Measurements from ENCODE around the gene MTG1.

DNA sequence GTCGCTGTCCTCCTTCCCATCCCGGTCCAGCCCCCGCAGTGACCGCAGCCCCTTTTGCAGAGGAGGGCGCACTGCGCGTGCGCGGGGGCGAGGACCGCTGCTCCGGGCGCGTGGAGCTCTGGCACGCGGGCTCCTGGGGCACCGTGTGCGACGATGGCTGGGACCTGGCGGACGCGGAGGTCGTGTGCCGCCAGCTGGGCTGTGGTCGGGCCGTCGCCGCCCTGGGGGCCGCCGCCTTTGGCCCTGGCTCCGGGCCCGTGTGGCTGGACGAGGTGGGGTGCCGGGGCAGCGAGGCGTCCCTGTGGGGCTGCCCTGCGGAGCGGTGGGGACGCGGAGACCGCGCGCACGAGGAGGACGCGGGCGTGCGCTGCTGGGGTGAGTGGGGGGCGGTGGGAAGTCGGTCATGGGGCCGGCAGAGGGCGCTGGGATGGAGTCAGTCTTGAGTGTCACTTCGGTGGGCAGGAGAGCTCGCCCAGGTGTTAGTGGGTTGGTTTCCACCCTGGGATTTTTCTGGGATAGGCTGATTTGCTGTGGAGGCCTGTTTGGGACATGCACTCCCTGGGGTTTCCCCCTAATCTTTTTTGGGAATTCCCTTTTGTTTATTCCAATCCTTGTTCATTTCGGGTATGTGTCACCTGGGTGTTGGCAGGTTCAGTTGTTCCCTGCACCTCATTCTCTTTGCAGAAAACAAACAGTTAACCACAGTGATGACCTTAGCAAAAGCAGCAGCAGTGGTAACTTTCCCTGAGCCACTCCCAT, 71.4 kb downstream of the MTG1 start:
- TF ChIP-seq CTCF (conservative IDR thresholded peaks at IDR 0.05) (no peak), ZFX (IDR thresholded peaks at IDR 0.05) (no peak)
